GM12801 (cell line): Measurements from ENCODE around the gene ARL6IP1.

Source experiments
- CTCF ChIP-seq: IDR thresholded peaks from one replicate; pipeline ENCODE4 v1.5.1; 2011; ENCODE audit warnings: control low read depth; ENCODE audit not compliant: insufficient read length; ENCODE audit errors: extremely low read depth

The ARL6IP1 gene

GRCh38 chr16:18833707-18834505, 32.6 kb upstream of the ARL6IP1 start:
- TF ChIP-seq CTCF = no peak

- no peak for TF ChIP-seq CTCF
Observed at GRCh38 chr16:18832613-18833012, 31.3 kb upstream of the ARL6IP1 start.

- no peak for TF ChIP-seq CTCF
Observed at GRCh38 chr16:18832006-18832405, 30.7 kb upstream of the ARL6IP1 start.

GRCh38 chr16:18829251-18829650, 27.9 kb upstream of the ARL6IP1 start:
- no peak for TF ChIP-seq CTCF

- TF ChIP-seq CTCF = no peak
Observed at GRCh38 chr16:18827890-18828289, 26.5 kb upstream of the ARL6IP1 start.

- no peak for TF ChIP-seq CTCF
Observed at GRCh38 chr16:18816286-18816685, 14.9 kb upstream of the ARL6IP1 start.

- TF ChIP-seq CTCF = no peak
Observed at GRCh38 chr16:18811925-18812324, 10.6 kb upstream of the ARL6IP1 start.
